ACC112 (cell line): Measurements from ENCODE around the gene TBC1D2B.
"Not testable (repeated sequence)": the region's sequence is repeated elsewhere in the genome, so short reads cannot be mapped to it uniquely, and the experiment has no call there.

ENCODE experiments used
- H2AFZ ChIP-seq: fragments of 200-600 bp; sonication (generic); one replicate; pipeline ENCODE4 v1.6.0; 2017; ENCODE audit warnings: antibody characterized with exemption, low read length; ENCODE audit not compliant: unreplicated experiment
- H3K27ac ChIP-seq: fragments of 200-600 bp; sonication (generic); 2 replicates; pipeline ENCODE4 v1.5.1; 2014; ENCODE audit warnings: low read depth, mild to moderate bottlenecking, antibody characterized with exemption, low read length, moderate library complexity
- H3K27me3 ChIP-seq: fragments of 200-600 bp; sonication (generic); 2 replicates; pipeline ENCODE4 v1.6.1; 2014; ENCODE audit warnings: mild to moderate bottlenecking, antibody characterized with exemption, low read length, moderate library complexity, mixed read lengths; ENCODE audit not compliant: insufficient read depth
- H3K36me3 ChIP-seq: fragments of 200-600 bp; sonication (generic); 2 replicates; pipeline ENCODE4 v1.6.1; 2016; ENCODE audit warnings: mild to moderate bottlenecking, antibody characterized with exemption, low read length, moderate library complexity, mixed read lengths; ENCODE audit not compliant: insufficient read depth
- H3K4me1 ChIP-seq: fragments of 200-600 bp; sonication (generic); one replicate; pipeline ENCODE4 v1.6.1; 2016; ENCODE audit warnings: low read length, mixed read lengths; ENCODE audit not compliant: insufficient read depth, unreplicated experiment, control insufficient read depth
- H3K4me3 ChIP-seq: fragments of 200-600 bp; sonication (generic); 2 replicates; pipeline ENCODE4 v1.5.1; 2014; ENCODE audit warnings: mild to moderate bottlenecking, low read depth, low read length
- H3K79me2 ChIP-seq: fragments of 200-600 bp; sonication (generic); one replicate; pipeline ENCODE4 v1.6.0; 2016; ENCODE audit warnings: low read length; ENCODE audit not compliant: control insufficient read depth, unreplicated experiment, insufficient read depth

The TBC1D2B gene

GRCh38 chr15:77977903-77978758 is 99.4 kb downstream of the TBC1D2B start:
- not testable (repeated sequence) for H3K79me2 ChIP-seq, H3K4me3 ChIP-seq, H3K27ac ChIP-seq, H3K36me3 ChIP-seq, H2AFZ ChIP-seq, H3K27me3 ChIP-seq, H3K4me1 ChIP-seq

DNA sequence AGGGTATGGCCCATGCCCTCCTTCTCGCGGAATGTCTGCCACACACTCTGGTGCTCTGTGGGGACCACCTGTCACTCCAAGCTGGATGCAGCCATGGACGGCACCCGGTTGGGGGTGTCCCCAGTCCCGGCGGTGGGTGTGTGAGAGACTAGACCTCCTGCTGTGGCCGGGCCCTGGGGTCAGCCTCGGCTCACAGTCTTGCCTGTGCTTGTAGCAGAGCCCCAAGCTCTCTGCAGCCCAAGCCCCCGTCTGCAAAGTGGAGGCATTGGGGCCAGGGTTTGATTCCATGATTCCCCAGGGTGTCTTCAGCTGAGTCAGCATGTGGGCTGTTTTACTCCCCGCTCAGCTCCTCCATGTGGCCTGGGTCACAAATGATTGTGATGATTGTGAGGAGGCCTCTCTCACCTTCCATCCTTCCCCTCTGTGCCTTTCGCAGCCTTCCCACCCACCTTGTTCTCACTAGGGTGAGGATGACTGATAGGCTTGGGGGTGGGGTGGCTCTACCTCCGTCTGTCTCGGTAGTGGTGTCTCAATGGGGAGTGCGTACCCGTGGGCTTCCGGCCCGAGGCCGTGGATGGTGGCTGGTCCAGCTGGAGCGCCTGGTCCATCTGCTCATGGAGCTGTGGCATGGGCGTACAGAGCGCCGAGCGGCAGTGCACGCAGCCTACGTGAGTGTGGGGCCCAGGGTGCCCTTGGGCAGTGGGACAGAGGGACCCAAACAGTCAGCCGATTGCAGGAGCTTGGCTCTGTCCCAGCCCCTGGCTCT is 100.6 kb downstream of the TBC1D2B start:
- H3K79me2 ChIP-seq, H3K4me3 ChIP-seq, H3K27me3 ChIP-seq, H2AFZ ChIP-seq, H3K36me3 ChIP-seq, H3K27ac ChIP-seq, H3K4me1 ChIP-seq: not testable (repeated sequence)

GRCh38 chr15:77976095-77976450 is 101.4 kb downstream of the TBC1D2B start:
- H3K36me3 ChIP-seq, H3K27ac ChIP-seq, H2AFZ ChIP-seq, H3K4me1 ChIP-seq, H3K4me3 ChIP-seq, H3K79me2 ChIP-seq, H3K27me3 ChIP-seq: not testable (repeated sequence)

DNA sequence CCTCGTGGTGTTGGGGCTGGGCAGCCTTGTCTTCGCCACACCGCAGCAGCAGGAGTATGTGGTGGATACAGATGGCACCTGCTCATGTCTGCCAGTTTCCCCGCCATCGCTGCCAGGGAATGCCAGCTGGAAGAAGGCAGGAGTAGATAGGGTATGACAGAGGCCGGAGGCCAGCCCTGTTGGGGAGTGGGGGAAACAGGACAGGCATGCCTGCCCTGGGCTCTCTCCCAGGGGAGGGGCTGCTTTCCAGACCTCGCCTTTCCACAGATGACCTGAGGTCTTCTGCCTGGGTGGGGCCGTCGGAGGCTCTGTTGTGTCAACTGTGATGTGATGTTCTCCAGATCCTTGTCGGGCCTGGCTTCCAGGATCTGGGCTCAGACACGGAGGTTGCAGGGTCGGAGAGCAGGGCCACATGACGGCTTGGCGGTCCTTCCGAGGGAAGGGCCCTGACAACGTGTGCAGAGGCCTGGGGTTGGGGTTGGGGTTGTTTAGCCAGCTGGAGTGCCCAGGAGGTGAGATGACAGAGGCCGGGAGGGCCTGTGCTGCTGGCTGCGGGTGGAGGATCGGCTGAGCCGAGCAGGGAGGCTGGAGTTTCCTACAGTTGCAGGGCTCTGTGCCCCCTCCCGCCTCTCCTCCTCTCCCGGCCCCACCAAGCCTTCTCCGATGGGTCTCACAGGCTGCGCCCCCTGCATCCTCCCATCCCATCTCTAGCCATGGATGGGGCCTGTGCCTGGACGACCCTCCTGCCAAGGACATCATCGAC is 102.0 kb downstream of the TBC1D2B start:
- no peak overlapping the region for H2AFZ ChIP-seq
- no peaks in the 10 kb centered on the region for H3K79me2 ChIP-seq
- H3K4me3 ChIP-seq, result no peak overlapping the region
- H3K27me3 ChIP-seq, result no peaks in the 10 kb centered on the region
- H3K27ac ChIP-seq, result no peak overlapping the region
- no peaks in the 10 kb centered on the region for H3K36me3 ChIP-seq
- H3K4me1 ChIP-seq, result peaks cover 7% of the 10 kb centered on the region

DNA sequence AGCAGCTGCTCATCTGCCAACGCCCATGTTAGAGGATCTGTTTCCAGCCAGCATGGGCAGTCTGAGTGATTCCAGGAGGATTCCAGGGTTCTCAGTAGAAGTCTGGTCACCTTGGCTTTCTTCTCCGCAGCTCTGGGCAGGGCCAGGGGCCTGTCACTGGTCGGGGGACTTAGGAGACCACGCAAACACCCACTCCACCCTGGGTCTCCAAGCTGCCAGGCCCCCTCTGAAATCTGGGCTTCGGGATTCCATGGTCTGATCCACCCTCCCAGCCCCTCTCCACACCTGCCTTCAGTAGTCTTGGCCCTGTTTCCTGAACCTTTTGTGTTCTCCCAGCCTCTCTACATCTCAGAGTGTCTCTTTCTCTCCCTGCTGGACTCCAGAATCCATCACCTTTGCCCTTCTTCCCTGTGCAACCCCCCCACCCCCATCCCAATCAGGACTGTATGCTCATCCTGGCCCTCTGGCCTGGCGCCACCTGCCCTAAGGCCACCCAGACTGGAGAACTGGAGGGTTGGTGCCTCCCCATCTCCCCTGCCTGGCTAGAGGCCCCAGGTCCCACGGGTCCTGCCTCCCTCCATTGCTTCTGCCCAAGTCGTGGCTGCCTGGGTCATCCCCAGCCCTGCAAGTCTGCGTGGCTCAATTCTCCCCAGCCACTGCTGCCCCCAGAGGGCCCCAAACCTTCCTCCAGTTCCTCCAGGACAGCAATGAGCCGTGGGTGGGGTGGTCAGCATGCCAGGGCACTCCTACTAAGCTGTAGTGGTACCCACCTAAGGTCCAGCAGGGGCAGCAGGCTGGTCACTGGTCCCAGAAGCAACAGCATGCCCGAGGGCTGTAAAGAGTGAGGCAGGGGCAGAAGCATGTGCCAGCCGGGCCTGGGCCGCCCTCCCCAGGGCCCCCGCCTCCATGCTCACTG is 102.8 kb downstream of the TBC1D2B start:
- H3K27ac ChIP-seq, result no peak overlapping the region
- no peaks in the 10 kb centered on the region for H3K27me3 ChIP-seq
- no peak overlapping the region for H3K4me3 ChIP-seq
- no peak overlapping the region for H2AFZ ChIP-seq
- H3K79me2 ChIP-seq, result no peaks in the 10 kb centered on the region
- H3K36me3 ChIP-seq, result no peaks in the 10 kb centered on the region
- peaks cover 7% of the 10 kb centered on the region for H3K4me1 ChIP-seq

GRCh38 chr15:77974098-77974414 is 103.5 kb downstream of the TBC1D2B start:
- H3K27ac ChIP-seq, result no peak overlapping the region

DNA sequence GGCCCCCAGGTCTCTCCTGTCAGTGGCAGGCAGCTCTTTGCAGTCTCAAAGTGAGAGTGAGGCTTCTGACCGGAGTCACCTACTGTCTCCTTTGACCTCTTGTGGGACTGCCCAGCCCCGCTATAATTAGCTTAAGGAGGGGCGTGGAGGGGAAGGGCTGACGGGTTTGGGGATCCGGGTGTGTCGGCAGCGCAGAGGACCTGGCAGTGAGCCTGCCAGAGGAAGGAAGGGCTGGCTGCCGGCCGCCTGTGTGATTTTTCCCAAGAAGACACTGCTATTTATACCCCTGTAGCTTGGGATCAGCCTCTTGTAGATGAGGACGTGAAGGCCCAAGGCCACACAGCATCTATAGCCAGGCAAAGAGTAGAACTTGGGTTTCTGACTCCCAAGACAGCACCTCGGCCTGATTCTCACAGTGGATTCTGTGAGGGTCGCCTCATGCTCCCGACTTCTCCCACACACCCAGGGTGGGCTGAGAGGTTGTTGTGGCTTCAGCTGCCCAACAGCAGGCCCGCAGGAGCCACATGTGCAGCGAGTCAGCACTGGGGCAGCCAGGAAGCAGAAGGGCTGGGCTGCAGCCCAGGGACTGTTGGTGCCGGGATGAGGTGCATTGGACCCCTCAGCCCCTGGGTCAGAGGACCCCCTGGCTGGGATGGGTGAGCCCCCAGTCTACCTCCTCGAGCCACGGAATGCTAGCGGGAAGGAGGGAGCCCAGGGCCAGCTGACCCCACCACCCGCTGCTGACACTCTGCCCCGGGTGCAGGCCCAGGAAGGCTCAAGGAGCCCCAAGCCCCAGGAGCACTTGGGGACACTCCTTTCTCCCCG is 104.0 kb downstream of the TBC1D2B start:
- not testable (repeated sequence) for H3K4me3 ChIP-seq, H3K36me3 ChIP-seq, H3K4me1 ChIP-seq, H3K79me2 ChIP-seq, H2AFZ ChIP-seq, H3K27ac ChIP-seq, H3K27me3 ChIP-seq

More at GRCh38 chr15:77974098-77974414, 103.5 kb downstream of the TBC1D2B start:
- Histone ChIP-seq H3K27me3 (no peaks in the 10 kb centered on the region), H3K4me3 (no peak overlapping the region), H3K36me3 (no peaks in the 10 kb centered on the region), H3K79me2 (no peaks in the 10 kb centered on the region), H2AFZ (no peak overlapping the region), H3K4me1 (peaks cover 4% of the 10 kb centered on the region)

- not testable (repeated sequence) for H3K79me2 ChIP-seq, H3K27ac ChIP-seq, H3K27me3 ChIP-seq, H3K4me1 ChIP-seq, H2AFZ ChIP-seq, H3K4me3 ChIP-seq, H3K36me3 ChIP-seq
Measured at GRCh38 chr15:77972706-77973105, 104.8 kb downstream of the TBC1D2B start.

DNA sequence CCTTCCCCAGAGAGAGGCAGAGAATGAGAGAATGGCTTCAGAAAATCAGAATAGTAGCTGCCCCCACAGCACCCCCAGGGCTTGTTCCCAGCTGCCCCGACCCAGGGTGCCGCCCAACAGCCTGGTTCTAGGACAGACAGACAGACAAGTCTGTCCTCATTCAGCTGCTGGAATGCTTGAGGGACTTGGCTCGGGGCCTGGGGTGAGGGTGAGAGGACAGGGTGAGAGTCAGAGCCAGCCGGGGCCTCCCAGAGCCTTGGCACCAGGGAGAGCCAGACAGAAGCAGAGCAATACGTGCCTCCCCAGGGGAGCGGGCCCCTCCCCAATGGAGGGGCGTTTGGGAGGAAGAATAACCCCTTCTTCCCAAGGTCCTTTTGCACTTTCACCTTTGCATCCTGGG is 105.6 kb downstream of the TBC1D2B start:
- H2AFZ ChIP-seq, H3K36me3 ChIP-seq, H3K27ac ChIP-seq, H3K27me3 ChIP-seq, H3K4me3 ChIP-seq, H3K4me1 ChIP-seq, H3K79me2 ChIP-seq: not testable (repeated sequence)
